GM12878 (cell line): ENCODE data around the gene C19orf73. TPM values are rescaled to one million over a fixed set of nuclear protein-coding genes. Genes with fewer than 3 reads are reported as not detected.
"Not testable (repeated sequence)": the region's sequence is repeated elsewhere in the genome, so short reads cannot be mapped to it uniquely, and the experiment has no call there.

ENCODE experiments used
- ATAC-seq: fragments of 200-7000 bp; cut with Tn5 transposase; 3 replicates; pipeline ENCODE4 v1.9.1; 2020; ENCODE audit warnings: mild to moderate bottlenecking, moderate library complexity
- BruUV-seq: library from RNA; stranded (reverse); fragments of 400-500 nt; replicated peaks from 2 replicates; lab custom pipeline; 2021; lab: Mats Ljungman, UMichigan
- CTCF ChIA-PET: fragments of 300-600 bp; sonication (Branson Sonifier 250); formaldehyde crosslinking; extraction: SDS; loops from one replicate; lab custom pipeline; 2021; ENCODE audit warnings: inconsistent platforms; lab: Yijun Ruan, JAX
- POLR2A ChIA-PET: fragments of 350-600 bp; formaldehyde crosslinking; extraction: SDS; loops from one replicate; lab custom pipeline; 2021; ENCODE audit warnings: inconsistent platforms; lab: Charles Lee
- RAD21 ChIA-PET: fragments of 300-600 bp; sonication (Branson Sonifier 250); formaldehyde crosslinking; loops from one replicate; lab custom pipeline; 2023; ENCODE audit warnings: antibody characterized with exemption; ENCODE audit not compliant: unreplicated experiment; lab: Charles Lee
- SMC1A ChIA-PET: fragments of 300-600 bp; sonication (Branson Sonifier 250); formaldehyde crosslinking; loops from one replicate; lab custom pipeline; 2023; ENCODE audit not compliant: unreplicated experiment, uncharacterized antibody; lab: Charles Lee
- DNase-seq: peaks from one replicate; pipeline ENCODE4 v3.0.0-alpha.2; 2011; ENCODE audit warnings: low read depth, low spot score
- FAIRE-seq: peaks from 3 replicates; lab custom pipeline; 2011; peaks lifted over from hg19 to GRCh38; lab: Jason Lieb, UNC
- H2AFZ ChIP-seq: 2 replicates; pipeline ENCODE4 v1.6.0; 2011; ENCODE audit warnings: low read depth, low read length, control low read depth; ENCODE audit not compliant: control insufficient read depth
- H3K27ac ChIP-seq: 2 replicates; pipeline ENCODE4 v1.5.1; 2011; ENCODE audit warnings: control low read depth; ENCODE audit not compliant: control insufficient read depth, insufficient read depth
- H3K27me3 ChIP-seq, 2 experiments: replicated peaks in 1 of 2; 2 replicates each; pipeline versions ENCODE4 v1.6.0 to v1.6.1; 2011; ENCODE audit warnings: low read length in 1 of 2; ENCODE audit not compliant: control insufficient read depth in 2 of 2, insufficient read depth in 2 of 2
- H3K36me3 ChIP-seq, 2 experiments: 2 replicates each; pipeline ENCODE4 v1.5.1; 2011; ENCODE audit warnings: low read length in 1 of 2; ENCODE audit not compliant: control insufficient read depth in 2 of 2, insufficient read depth in 2 of 2
- H3K4me1 ChIP-seq: 2 replicates; pipeline ENCODE4 v1.6.1; 2011; ENCODE audit warnings: mild to moderate bottlenecking, low read length, moderate library complexity, mixed read lengths; ENCODE audit not compliant: control insufficient read depth, insufficient read depth
- H3K4me2 ChIP-seq: 2 replicates; pipeline ENCODE4 v1.6.0; 2011; ENCODE audit warnings: control low read depth; ENCODE audit not compliant: control insufficient read depth, insufficient read depth
- H3K4me3 ChIP-seq: fragments of 200-600 bp; sonication (generic); 2 replicates; pipeline ENCODE4 v1.5.1; 2016
- H3K79me2 ChIP-seq: 2 replicates; pipeline ENCODE4 v1.6.0; 2011; ENCODE audit warnings: low read length; ENCODE audit not compliant: control insufficient read depth, insufficient read depth
- H3K9ac ChIP-seq: 2 replicates; pipeline ENCODE4 v1.8.0; 2011; ENCODE audit warnings: low read length, control low read depth, mixed read lengths; ENCODE audit not compliant: control insufficient read depth, insufficient read depth
- H3K9me3 ChIP-seq: replicated peaks from 3 replicates; pipeline ENCODE4 v1.5.1; 2011; ENCODE audit warnings: mild to moderate bottlenecking, low read length; ENCODE audit not compliant: control insufficient read depth, insufficient read depth
- H4K20me1 ChIP-seq: 2 replicates; pipeline ENCODE4 v1.6.0; 2011; ENCODE audit not compliant: control insufficient read depth, insufficient read depth
- ASH2L ChIP-seq: fragments of 300-600, 200-600 bp; sonication (generic); IDR thresholded peaks from 2 replicates; pipeline ENCODE4 v1.6.1; 2017; ENCODE audit warnings: low read depth, mild to moderate bottlenecking, borderline replicate concordance
- CHD2 ChIP-seq: IDR thresholded peaks from 2 replicates; pipeline ENCODE4 v1.6.1; 2011; ENCODE audit warnings: low read depth, low read length, improper control_type of control experiment, borderline replicate concordance
- EP300 ChIP-seq, 2 experiments: fragments of 150-350 bp in 1 of 2; IDR thresholded peaks; 2 replicates each; pipeline ENCODE4 v1.6.1; 2011 to 2012; ENCODE audit warnings: low read depth in 2 of 2, low read length in 2 of 2, borderline replicate concordance in 1 of 2, improper control_type of control experiment in 1 of 2, inconsistent platforms in 1 of 2; ENCODE audit not compliant: control insufficient read depth in 1 of 2
- FOXK2 ChIP-seq: fragments of 450-650 bp; IDR thresholded peaks from 2 replicates; pipeline ENCODE4 v1.6.1; 2017; ENCODE audit warnings: mild to moderate bottlenecking, moderate library complexity
- IKZF2 ChIP-seq, 2 experiments: fragments of 450-650 bp; IDR thresholded peaks; 2 replicates each; pipeline ENCODE4 v1.6.1; 2017; ENCODE audit warnings: mild to moderate bottlenecking in 2 of 2, moderate library complexity in 2 of 2
- KAT2A ChIP-seq: conservative IDR thresholded peaks from 2 replicates; pipeline ENCODE4 v1.6.1; 2011; ENCODE audit warnings: low read depth, low read length; ENCODE audit not compliant: control insufficient read depth
- MYB ChIP-seq: fragments of 150-350 bp; IDR thresholded peaks from 2 replicates; pipeline ENCODE4 v1.6.1; 2014; ENCODE audit warnings: mild to moderate bottlenecking, low read depth, low read length, borderline replicate concordance
- NFXL1 ChIP-seq: fragments of 450-650 bp; IDR thresholded peaks from 2 replicates; pipeline ENCODE4 v1.6.1; 2017; ENCODE audit warnings: antibody characterized with exemption, mild to moderate bottlenecking, borderline replicate concordance
- POLR2AphosphoS2 ChIP-seq: IDR thresholded peaks from 2 replicates; pipeline ENCODE4 v1.6.1; 2011; ENCODE audit warnings: low read depth, mild to moderate bottlenecking, low read length, improper control_type of control experiment, moderate library complexity
- RCOR1 ChIP-seq: conservative IDR thresholded peaks from 2 replicates; pipeline ENCODE4 v1.6.1; 2012; ENCODE audit warnings: low read depth, low read length, improper control_type of control experiment
- RELA ChIP-seq: fragments of 450-650 bp; IDR thresholded peaks from 2 replicates; pipeline ENCODE4 v1.8.0; 2014; ENCODE audit warnings: borderline replicate concordance; ENCODE audit not compliant: partially characterized antibody
- SMAD5 ChIP-seq: IDR thresholded peaks from 2 replicates; pipeline ENCODE4 v1.6.1; 2016; ENCODE audit warnings: antibody characterized with exemption, low read depth
- SREBF1 ChIP-seq: IDR thresholded peaks from 2 replicates; pipeline ENCODE4 v1.6.1; 2012; ENCODE audit warnings: mild to moderate bottlenecking, low read length
- TCF7 ChIP-seq: IDR thresholded peaks from 2 replicates; pipeline ENCODE4 v1.6.1; 2014; ENCODE audit warnings: antibody characterized with exemption, borderline replicate concordance
- WRNIP1 ChIP-seq: IDR thresholded peaks from 2 replicates; pipeline ENCODE4 v1.6.1; 2011; ENCODE audit warnings: low read depth, low read length, improper control_type of control experiment, borderline replicate concordance
- WGBS: methylation state at CpG from one replicate; pipeline ENCODE4 v1.1.6; 2016; ENCODE audit warnings: low lambda C conversion rate; ENCODE audit not compliant: insufficient replicate concordance, insufficient coverage; ENCODE audit errors: missing lambda C conversion rate; 5-methylcytosine and 5-hydroxymethylcytosine counted together
- in situ Hi-C: fragments of 300-500 bp; cut with MboI; formaldehyde crosslinking; loops from 9 replicates; pipeline ENCODE4 v1.14.3; 2018; ENCODE audit warnings: mixed read lengths
- intact Hi-C: fragments of 100-400 bp; cut with micrococcal nuclease; formaldehyde crosslinking; loops from one replicate; pipeline ENCODE4 v1.14.2; 2022; ENCODE audit not compliant: unreplicated experiment
- polyA plus RNA-seq, 11 experiments: library from polyadenylated mRNA; depleted of rRNA in 4 of 11; unstranded in 6 of 11; stranded (reverse) in 5 of 11; fragments of >200 nt; fragmentation: Nextera tagmentation in 4 of 11; fragmentation: Illumina TruSeq in 1 of 11; extraction: Ambion mirVana in 4 of 11; extraction: Trizol in 1 of 11; gene quantifications; 1 replicate in 1 of 11; 2 replicates in 10 of 11; pipeline versions ENCODE4 v1.2.1 to v1.2.3, GENCODE V29; 2011 to 2016; ENCODE audit warnings: inconsistent platforms in 2 of 11, missing spikeins in 2 of 11, low read depth in 1 of 11
- total RNA-seq, 4 experiments: library from RNA; depleted of rRNA in 3 of 4; stranded (reverse); fragments of >200 nt in 3 of 4; fragmentation: Illumina TruSeq in 1 of 4; extraction: Trizol in 1 of 4; gene quantifications; 2 replicates each; pipeline versions ENCODE4 v1.2.1 to v1.2.3, GENCODE V29; 2013 to 2021
- TF ChIP-seq, protein P1 (sequence below): fragments of 450-650 bp; IDR thresholded peaks from 2 replicates; pipeline ENCODE4 v1.6.1; 2017; ENCODE audit warnings: mild to moderate bottlenecking, low read depth, inconsistent platforms; ENCODE audit not compliant: poor library complexity, severe bottlenecking

Gene C19orf73
- total and polyA plus RNA-seq, 10 of the 15 experiments (the other 5 are each of a cell fraction or from before 2014, with no cell fraction given), result 0.20 to 2.0 (median 0.80) TPM

GRCh38 chr19:49121841-49122240, 2.9 kb upstream of the C19orf73 start:
- POLR2A ChIA-PET, result not testable (repeated sequence)

DNA sequence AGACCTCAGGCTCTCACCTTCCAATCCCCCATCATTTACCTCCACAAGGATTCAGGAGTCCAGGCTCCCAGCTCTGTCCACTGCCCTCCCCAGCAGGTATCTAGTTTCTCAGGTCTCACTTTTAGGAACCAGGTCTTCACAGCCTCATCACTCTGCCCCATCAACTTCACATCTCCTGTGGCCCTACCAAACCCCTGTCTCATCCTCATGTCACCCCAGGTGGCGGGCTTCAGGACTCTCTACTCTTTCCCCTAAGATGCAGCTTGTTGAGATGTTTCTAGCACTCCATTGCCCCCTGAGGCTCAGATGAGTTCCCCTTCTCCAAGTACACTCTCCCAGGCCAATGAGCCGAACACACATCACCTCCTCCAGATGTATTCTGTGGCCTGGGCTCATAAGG, 1.9 kb upstream of the C19orf73 start:
- POLR2A ChIA-PET, result interaction anchor here (0.6 kb wide), 1 partner anchor 28 kb away, joined by 3 read pairs; no protein-coding TSS in a partner anchor
- no peaks in the 10 kb centered on the region for H3K36me3 ChIP-seq

More at GRCh38 chr19:49121841-49122240, 2.9 kb upstream of the C19orf73 start:
- H3K9me3 ChIP-seq, DNase-seq, SMC1A ChIA-PET, H4K20me1 ChIP-seq, H3K4me1 ChIP-seq, H3K4me3 ChIP-seq, BruUV-seq, H2AFZ ChIP-seq, H3K79me2 ChIP-seq, H3K4me2 ChIP-seq, H3K27me3 ChIP-seq, H3K36me3 ChIP-seq, intact Hi-C loops, H3K27ac ChIP-seq, ATAC-seq, FAIRE-seq, H3K9ac ChIP-seq, in situ Hi-C loops, CTCF ChIA-PET: not testable (repeated sequence)
- RAD21 ChIA-PET, result interaction anchor here (0.6 kb wide), 1 partner anchor 152 kb away, joined by 3 read pairs; no protein-coding TSS in a partner anchor
- 75% methylated on average over 5 of the region's 10 CpGs for WGBS

More for the DNA sequence above, 1.9 kb upstream of the C19orf73 start:
- Histone ChIP-seq H3K27ac (no peak overlapping the region), H3K79me2 (no peaks in the 10 kb centered on the region), H3K27me3 (peaks cover 7 to 8% of the 10 kb centered on the region in 2 experiments)
- RAD21 ChIA-PET, result interaction anchor here (1.0 kb wide), 1 partner anchor 23 kb away, joined by 3 read pairs; no protein-coding TSS in a partner anchor
- no peak for ATAC-seq
- no peak for TF ChIP-seq ASH2L
- TF ChIP-seq POLR2AphosphoS2, result no peak
- TF ChIP-seq TCF7, result no peak
- TF ChIP-seq MYB, result no peak
- TF ChIP-seq WRNIP1, result no peak
- no peak for TF ChIP-seq KAT2A
- no peak for TF ChIP-seq RCOR1
- no peak for TF ChIP-seq EP300 (IDR thresholded peaks at IDR 0.05; ENCODE audit: borderline replicate concordance in 1 of 2, control insufficient read depth in 1 of 2, low read depth in 2 of 2, low read length in 2 of 2)
- TF ChIP-seq, protein P1, sequence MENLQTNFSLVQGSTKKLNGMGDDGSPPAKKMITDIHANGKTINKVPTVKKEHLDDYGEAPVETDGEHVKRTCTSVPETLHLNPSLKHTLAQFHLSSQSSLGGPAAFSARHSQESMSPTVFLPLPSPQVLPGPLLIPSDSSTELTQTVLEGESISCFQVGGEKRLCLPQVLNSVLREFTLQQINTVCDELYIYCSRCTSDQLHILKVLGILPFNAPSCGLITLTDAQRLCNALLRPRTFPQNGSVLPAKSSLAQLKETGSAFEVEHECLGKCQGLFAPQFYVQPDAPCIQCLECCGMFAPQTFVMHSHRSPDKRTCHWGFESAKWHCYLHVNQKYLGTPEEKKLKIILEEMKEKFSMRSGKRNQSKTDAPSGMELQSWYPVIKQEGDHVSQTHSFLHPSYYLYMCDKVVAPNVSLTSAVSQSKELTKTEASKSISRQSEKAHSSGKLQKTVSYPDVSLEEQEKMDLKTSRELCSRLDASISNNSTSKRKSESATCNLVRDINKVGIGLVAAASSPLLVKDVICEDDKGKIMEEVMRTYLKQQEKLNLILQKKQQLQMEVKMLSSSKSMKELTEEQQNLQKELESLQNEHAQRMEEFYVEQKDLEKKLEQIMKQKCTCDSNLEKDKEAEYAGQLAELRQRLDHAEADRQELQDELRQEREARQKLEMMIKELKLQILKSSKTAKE, result no peak
- no peak for TF ChIP-seq NFXL1
- TF ChIP-seq FOXK2, result no peak
- TF ChIP-seq SMAD5, result no peak
- no peak for TF ChIP-seq SREBF1
- TF ChIP-seq RELA, result no peak
- TF ChIP-seq IKZF2 (IDR thresholded peaks at IDR 0.05), result no peak
- TF ChIP-seq CHD2, result no peak
- TF ChIP-seq, all 136 proteins: peak for 0
- Histone ChIP-seq H3K9ac (no peak overlapping the region), H4K20me1 (no peaks in the 10 kb centered on the region), H3K4me2 (no peak overlapping the region), H2AFZ (no peak overlapping the region), H3K4me1 (peaks cover 8% of the 10 kb centered on the region; the same call in 1 of the 2 replicates), H3K9me3 (no peaks in the 10 kb centered on the region), H3K4me3 (no peak overlapping the region)
- ChIA-PET CTCF (interaction anchor here (1.2 to 1.6 kb wide), 2 partner anchors 14 to 23 kb away, joined by 3 to 4 read pairs; no protein-coding TSS in a partner anchor), SMC1A (no interaction called here)
- in situ Hi-C loops, result no loop called here
- DNase-seq, result no peak
- intact Hi-C loops, result no loop called here
- no TSS peak for BruUV-seq
- FAIRE-seq, result no peak
- 35% methylated on average over 2 of the region's 2 CpGs for WGBS
